K562 (cell line): ENCODE data around the gene KDM2A. TPM values are rescaled to one million over a fixed set of nuclear protein-coding genes. Genes with fewer than 3 reads are reported as not detected.

Experiments used
- ASH1L ChIP-seq: fragments of 450-650 bp; IDR thresholded peaks from 2 replicates; pipeline ENCODE4 v1.6.1; 2018; ENCODE audit warnings: borderline replicate concordance, mild to moderate bottlenecking, low read depth; ENCODE audit not compliant: partially characterized antibody
- CAMTA2 ChIP-seq: fragments of 250-450 bp; sonication (Bioruptor Pico); conservative IDR thresholded peaks from 2 replicates; pipeline ENCODE4 v1.5.1; 2022
- CTBP1 ChIP-seq: fragments of 450-650 bp; IDR thresholded peaks from 2 replicates; pipeline ENCODE4 v1.6.1; 2016; ENCODE audit warnings: borderline replicate concordance
- ESRRA ChIP-seq: fragments of 450-650 bp; IDR thresholded peaks from 2 replicates; pipeline ENCODE4 v1.6.1; 2014; ENCODE audit warnings: low read depth, mild to moderate bottlenecking, moderate library complexity, borderline replicate concordance
- ETV1 ChIP-seq: fragments of 450-650 bp; conservative IDR thresholded peaks from 2 replicates; pipeline ENCODE4 v1.6.1; 2016; ENCODE audit warnings: missing genetic modification characterization, control low read depth, low read depth, missing compliant biosample characterization
- FOXP1 ChIP-seq: sonication (generic); formaldehyde crosslinking; IDR thresholded peaks from 2 replicates; pipeline ENCODE4 v1.8.0; 2022; ENCODE audit warnings: mild to moderate bottlenecking, missing genetic modification reagents
- HNRNPLL ChIP-seq: fragments of 200-400 bp; formaldehyde crosslinking; IDR thresholded peaks from 2 replicates; pipeline ENCODE4 v1.6.1; 2017; ENCODE audit warnings: low read length, low read depth, mild to moderate bottlenecking; ENCODE audit not compliant: poor library complexity, severe bottlenecking
- KLF10 ChIP-seq: fragments of 250-450 bp; sonication (Bioruptor Pico); IDR thresholded peaks from 2 replicates; pipeline ENCODE4 v1.6.1; 2021; ENCODE audit warnings: matching md5 sums
- NFIC ChIP-seq: fragments of 450-650 bp; IDR thresholded peaks from 2 replicates; pipeline ENCODE4 v1.6.1; 2017; ENCODE audit warnings: mild to moderate bottlenecking, inconsistent platforms
- NUFIP1 ChIP-seq: fragments of 450-650 bp; IDR thresholded peaks from 2 replicates; pipeline ENCODE4 v1.6.1; 2018; ENCODE audit not compliant: partially characterized antibody
- RBFOX2 ChIP-seq: fragments of 200-400 bp; formaldehyde crosslinking; IDR thresholded peaks from 2 replicates; pipeline ENCODE4 v1.6.1; 2017; ENCODE audit warnings: low read depth, mild to moderate bottlenecking, low read length, moderate library complexity
- SP1 ChIP-seq: sonication (generic); formaldehyde crosslinking; IDR thresholded peaks from 2 replicates; pipeline ENCODE4 v1.8.1; 2022; ENCODE audit warnings: mild to moderate bottlenecking, missing genetic modification reagents
- TBP ChIP-seq: optimal IDR thresholded peaks from 2 replicates; pipeline ENCODE3; 2011; ENCODE audit warnings: low read depth, low read length, improper control_type of control experiment
- XRCC5 ChIP-seq: fragments of 200-400 bp; formaldehyde crosslinking; IDR thresholded peaks from 2 replicates; pipeline ENCODE4 v1.6.1; 2017; ENCODE audit warnings: low read depth, mild to moderate bottlenecking, low read length
- ZNF140 ChIP-seq: fragments of 250-450 bp; sonication (Bioruptor Pico); IDR thresholded peaks from 2 replicates; pipeline ENCODE4 v1.8.0; 2021; ENCODE audit warnings: moderate library complexity, mild to moderate bottlenecking, inconsistent platforms
- ZNF282 ChIP-seq: sonication (generic); formaldehyde crosslinking; IDR thresholded peaks from 2 replicates; pipeline ENCODE4 v1.8.1; 2023; ENCODE audit warnings: missing genetic modification reagents
- ZNF347 ChIP-seq: fragments of 450-650 bp; formaldehyde crosslinking; IDR thresholded peaks from 2 replicates; pipeline ENCODE4 v1.4.0; 2020; ENCODE audit warnings: low read depth, mild to moderate bottlenecking, moderate library complexity
- ZNF780A ChIP-seq: fragments of 250-450 bp; sonication (Bioruptor Pico); IDR thresholded peaks from 2 replicates; pipeline ENCODE4 v1.5.0; 2021; ENCODE audit warnings: mild to moderate bottlenecking
- polyA plus RNA-seq, 8 experiments: library from polyadenylated mRNA; depleted of rRNA in 4 of 8; stranded (reverse) in 5 of 8; unstranded in 3 of 8; fragments of >200 nt; fragmentation: Nextera tagmentation in 2 of 8; fragmentation: Illumina TruSeq in 1 of 8; extraction: Ambion mirVana in 2 of 8; extraction: Trizol in 1 of 8; gene quantifications; 2 replicates each; pipeline versions ENCODE4 v1.2.1 to v1.2.3, GENCODE V29; 2011 to 2014; ENCODE audit warnings: inconsistent platforms in 1 of 8, missing spikeins in 1 of 8
- total RNA-seq, 7 experiments: library from RNA; depleted of rRNA in 6 of 7; stranded (reverse); fragments of >200 nt in 6 of 7; fragmentation: Illumina TruSeq in 2 of 7; extraction: Trizol in 2 of 7; gene quantifications; 2 replicates each; pipeline versions ENCODE4 v1.2.1 to v1.2.3, GENCODE V29; 2011 to 2021; ENCODE audit warnings: low replicate concordance in 1 of 7
- TF ChIP-seq, protein P1 (sequence below), 2 experiments: fragments of 450-650 bp; formaldehyde crosslinking in 1 of 2; IDR thresholded peaks; 2 replicates each; pipeline versions ENCODE4 v1.4.0 to v1.6.1; 2014 to 2020; ENCODE audit warnings: mild to moderate bottlenecking in 2 of 2, borderline replicate concordance in 1 of 2, low read depth in 1 of 2

KDM2A gene
- total and polyA plus RNA-seq, 9 of the 15 experiments (the other 6 are each of a cell fraction or from before 2014, with no cell fraction given) = 5.0 to 39.3 (median 21.3) TPM

DNA sequence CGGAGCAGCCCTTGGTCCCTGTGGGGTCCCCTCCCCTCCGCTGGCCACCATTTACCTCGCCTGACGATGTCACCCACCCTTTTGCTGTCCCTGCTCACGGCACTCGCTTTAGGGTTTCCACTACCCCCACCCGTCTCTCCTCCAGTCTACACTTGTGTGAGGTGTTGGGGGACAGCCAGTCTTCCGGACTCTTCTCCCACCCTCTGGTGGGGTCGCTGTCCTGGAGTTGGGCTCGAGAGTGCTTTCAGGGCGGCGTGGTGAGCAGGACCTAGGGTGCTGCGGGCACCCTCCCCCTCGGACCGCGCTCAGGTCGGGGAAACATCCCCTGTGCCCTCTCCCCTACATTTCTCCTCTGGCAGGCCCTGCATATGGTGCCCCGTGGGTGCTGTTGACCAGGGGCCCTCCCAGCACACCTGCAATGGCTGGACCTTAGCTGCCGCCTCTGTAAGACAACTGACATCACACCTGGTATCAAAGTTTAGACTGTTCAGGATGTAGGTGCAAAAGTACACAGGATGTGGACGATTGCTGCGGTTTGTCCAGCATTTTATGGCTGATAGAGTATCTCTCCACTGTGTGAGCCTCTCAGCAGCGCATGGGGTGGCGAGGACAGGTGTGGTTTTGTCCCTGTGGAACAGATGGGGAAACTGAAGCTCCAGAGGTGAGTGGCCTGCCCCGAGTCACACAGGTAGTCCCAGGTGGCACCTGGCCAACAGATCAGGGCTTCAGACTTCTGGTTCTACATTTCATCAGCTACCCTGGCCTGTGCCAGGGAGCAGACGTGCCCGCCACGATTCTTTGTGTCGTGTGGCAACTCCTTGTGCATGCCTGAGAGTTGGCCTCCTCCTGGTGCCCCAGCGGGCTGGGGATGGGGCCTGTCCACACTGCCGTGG lies 148.4 kb downstream of the KDM2A start (continued):
- TF ChIP-seq, protein P1, sequence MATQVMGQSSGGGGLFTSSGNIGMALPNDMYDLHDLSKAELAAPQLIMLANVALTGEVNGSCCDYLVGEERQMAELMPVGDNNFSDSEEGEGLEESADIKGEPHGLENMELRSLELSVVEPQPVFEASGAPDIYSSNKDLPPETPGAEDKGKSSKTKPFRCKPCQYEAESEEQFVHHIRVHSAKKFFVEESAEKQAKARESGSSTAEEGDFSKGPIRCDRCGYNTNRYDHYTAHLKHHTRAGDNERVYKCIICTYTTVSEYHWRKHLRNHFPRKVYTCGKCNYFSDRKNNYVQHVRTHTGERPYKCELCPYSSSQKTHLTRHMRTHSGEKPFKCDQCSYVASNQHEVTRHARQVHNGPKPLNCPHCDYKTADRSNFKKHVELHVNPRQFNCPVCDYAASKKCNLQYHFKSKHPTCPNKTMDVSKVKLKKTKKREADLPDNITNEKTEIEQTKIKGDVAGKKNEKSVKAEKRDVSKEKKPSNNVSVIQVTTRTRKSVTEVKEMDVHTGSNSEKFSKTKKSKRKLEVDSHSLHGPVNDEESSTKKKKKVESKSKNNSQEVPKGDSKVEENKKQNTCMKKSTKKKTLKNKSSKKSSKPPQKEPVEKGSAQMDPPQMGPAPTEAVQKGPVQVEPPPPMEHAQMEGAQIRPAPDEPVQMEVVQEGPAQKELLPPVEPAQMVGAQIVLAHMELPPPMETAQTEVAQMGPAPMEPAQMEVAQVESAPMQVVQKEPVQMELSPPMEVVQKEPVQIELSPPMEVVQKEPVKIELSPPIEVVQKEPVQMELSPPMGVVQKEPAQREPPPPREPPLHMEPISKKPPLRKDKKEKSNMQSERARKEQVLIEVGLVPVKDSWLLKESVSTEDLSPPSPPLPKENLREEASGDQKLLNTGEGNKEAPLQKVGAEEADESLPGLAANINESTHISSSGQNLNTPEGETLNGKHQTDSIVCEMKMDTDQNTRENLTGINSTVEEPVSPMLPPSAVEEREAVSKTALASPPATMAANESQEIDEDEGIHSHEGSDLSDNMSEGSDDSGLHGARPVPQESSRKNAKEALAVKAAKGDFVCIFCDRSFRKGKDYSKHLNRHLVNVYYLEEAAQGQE (IDR thresholded peaks at IDR 0.05; ENCODE audit: borderline replicate concordance) = no peak
- TF ChIP-seq, protein P1 (CRISPR knock-in tag; IDR thresholded peaks at IDR 0.05; ENCODE audit: low read depth) = no peak
- TF ChIP-seq CAMTA2 (CRISPR knock-in tag) (no peak), TBP (no peak), ESRRA (no peak), SP1 (0 out of 2 replicates have a peak, but pooled peaks have one; percentile 28), FOXP1 (0 out of 2 replicates have a peak, but pooled peaks have one; percentile 16), NUFIP1 (no peak), ZNF282 (CRISPR knock-in tag) (peak; percentile 28; the same call in 1 of the 2 replicates), ZNF140 (CRISPR knock-in tag) (no peak), ZNF780A (CRISPR knock-in tag) (no peak), XRCC5 (no peak), ASH1L (no peak), NFIC (peak; percentile 64), ETV1 (tag) (no peak; the same call in 1 of the 2 replicates), RBFOX2 (peak; percentile 68), KLF10 (CRISPR knock-in tag) (no peak), ZNF347 (CRISPR knock-in tag) (no peak), CTBP1 (peak; percentile 47; the same call in 1 of the 2 replicates), HNRNPLL (no peak)
